HG02870 (cell line): Measurements from ENCODE around the gene SAE1.
A peak's percentile ranks its signal among the peaks of the same experiment; 100 is the strongest.

Experiments
- ATAC-seq: cut with Tn5 transposase; IDR thresholded peaks from one replicate; pipeline ENCODE4 v1.9.1; 2021; ENCODE audit warnings: mild to moderate bottlenecking, moderate library complexity; ENCODE audit not compliant: unreplicated experiment

The SAE1 gene

DNA sequence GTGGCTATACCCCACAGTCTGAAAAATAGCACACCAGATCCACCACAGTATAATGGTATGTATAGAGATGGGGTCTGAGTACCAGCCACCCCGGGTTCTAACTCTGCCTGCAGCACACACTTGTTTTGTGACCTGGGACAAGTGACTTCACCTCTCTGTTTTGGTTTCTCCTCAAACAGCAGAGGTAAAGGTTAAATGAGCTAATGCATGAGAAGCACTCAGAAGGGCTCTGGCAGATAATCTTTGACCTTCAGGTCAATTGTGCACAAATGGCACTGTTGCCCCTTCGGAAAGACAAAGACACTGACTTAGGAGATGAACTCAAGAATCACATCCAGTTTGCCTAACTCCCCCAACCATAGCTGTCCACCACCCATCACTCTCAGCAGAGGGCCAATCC is 24.8 kb upstream of the SAE1 start:
- ATAC-seq: no peak

DNA sequence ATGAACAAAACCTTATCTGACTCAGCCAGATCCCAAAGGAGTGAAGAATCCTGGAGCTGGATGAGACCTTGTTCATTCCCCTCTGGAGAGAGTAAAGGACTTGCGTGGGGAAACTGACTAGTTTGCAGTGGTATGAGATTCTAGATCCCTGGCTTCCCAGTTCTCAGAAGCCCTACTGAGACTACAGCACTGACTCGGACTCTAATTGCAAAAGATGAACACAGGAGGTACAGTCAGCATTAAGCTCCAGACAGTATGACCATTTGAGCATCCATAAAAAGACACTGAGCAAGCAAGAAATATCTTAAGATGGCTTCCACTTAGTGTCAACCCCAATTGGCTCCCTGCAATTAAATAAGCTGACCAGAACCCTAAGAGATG is 23.8 kb upstream of the SAE1 start:
- no peak for ATAC-seq

DNA sequence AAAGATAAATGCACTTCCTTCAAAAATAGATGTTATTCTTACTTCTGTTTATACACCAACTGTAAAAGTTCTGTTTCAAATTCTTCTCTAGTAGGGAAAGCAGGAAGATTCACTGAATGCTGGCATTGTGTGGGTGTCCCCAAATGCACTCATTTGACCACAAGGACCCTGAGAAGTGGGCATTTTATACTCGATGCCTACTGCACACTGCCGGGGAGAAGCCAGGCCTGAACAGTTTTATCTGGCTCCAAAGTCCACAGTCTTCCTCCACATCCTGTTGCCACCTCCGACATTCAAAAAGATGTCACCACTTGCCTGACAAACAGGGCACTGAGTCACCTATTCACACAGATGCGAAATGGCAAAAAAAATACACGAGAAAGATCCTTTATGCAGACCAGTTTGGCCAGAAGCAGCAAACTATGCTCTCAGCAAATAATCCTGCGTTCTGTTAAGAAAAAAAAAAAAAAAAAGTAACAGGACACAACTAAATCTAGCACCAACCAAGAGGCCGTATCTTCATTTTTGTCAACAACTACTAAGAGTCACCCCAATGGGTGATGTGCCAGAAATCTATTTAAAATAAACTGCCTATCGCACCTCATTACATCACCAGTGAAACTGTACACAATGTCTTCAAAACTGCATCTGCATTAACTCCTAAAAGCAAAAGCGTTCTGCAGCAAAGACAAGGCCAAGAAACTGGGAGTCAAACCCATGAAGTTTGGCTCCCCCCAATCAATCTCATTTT is 23.3 kb upstream of the SAE1 start:
- no peak for ATAC-seq

DNA sequence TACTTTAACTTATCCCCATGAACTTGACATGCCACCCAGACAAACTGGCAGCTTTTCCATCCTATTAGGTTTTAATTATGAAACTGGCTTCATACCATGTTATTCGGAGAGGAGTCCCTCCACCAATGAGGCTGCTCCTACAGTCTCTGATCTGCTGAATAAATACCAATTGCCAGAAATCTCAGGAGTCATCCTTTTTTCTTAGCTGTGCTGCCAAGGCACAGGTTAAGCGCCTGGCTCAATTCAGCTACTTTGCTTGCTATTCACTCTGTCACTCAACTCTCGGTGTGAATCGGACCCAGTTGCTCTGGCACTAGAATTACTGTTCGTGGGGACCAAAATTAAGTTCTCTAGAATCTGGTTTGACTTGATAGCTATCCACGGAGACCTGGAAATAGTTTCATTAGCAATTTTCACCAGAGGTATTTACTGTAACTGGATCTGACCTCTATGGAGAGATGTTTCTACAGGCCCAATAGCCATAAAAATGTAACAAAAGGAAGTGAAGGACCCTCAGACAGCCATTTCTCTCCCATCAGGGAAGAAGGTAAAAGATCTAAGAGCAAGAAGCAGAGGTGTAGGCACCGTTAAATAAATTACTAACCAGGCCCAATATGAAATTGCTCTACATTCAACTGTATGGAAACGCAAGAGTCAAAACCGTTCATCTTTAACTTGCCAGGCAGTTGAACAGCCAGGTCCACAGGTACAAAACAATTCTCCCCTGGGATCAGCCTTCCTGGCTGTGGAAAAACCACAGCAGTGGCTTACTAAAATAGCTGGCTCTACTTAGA is 22.5 kb upstream of the SAE1 start:
- no peak for ATAC-seq

GRCh38 chr19:47109177-47109540 is 21.5 kb upstream of the SAE1 start:
- ATAC-seq: no peak

DNA sequence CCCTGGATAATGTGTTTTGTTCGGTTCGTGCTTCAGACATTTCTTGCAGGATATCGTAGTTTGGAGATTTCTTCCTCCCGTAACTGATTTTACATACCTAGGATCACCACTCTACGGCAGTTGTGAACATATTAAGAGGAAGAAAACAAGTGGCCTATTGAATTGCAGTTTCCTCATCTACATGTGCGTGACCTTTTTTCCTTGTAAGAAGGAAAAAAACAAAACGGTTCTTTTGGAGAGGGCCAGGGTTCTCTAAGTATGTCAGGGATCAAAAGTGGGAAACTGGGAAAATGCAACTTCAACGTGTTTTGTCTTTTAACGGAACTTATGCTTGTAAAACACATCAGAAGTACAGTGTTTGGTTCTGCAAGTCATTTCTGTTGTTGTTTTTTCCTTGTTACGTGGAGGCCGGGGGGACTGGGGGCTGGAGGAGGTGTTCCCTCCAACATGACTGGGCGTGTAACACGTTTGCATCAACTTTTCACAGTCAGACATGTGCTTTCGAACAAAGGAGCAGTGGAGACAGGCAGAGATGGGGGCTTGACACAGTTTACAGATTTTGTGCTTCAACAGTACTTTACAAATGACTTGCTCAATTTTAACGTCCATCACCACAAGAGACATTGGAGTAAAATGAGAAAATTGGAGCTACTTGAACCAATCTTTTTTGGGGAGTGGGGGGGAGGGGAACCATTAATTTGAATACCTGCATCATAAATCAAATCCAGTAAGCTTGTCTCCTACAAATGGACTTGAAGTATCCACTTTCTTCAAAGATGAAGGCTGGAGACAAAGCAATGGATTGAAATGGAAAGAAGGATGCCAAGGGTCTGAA is 20.9 kb upstream of the SAE1 start:
- ATAC-seq: no peak

- ATAC-seq: no peak
Measured at GRCh38 chr19:47110521-47111005, 20.1 kb upstream of the SAE1 start.

DNA sequence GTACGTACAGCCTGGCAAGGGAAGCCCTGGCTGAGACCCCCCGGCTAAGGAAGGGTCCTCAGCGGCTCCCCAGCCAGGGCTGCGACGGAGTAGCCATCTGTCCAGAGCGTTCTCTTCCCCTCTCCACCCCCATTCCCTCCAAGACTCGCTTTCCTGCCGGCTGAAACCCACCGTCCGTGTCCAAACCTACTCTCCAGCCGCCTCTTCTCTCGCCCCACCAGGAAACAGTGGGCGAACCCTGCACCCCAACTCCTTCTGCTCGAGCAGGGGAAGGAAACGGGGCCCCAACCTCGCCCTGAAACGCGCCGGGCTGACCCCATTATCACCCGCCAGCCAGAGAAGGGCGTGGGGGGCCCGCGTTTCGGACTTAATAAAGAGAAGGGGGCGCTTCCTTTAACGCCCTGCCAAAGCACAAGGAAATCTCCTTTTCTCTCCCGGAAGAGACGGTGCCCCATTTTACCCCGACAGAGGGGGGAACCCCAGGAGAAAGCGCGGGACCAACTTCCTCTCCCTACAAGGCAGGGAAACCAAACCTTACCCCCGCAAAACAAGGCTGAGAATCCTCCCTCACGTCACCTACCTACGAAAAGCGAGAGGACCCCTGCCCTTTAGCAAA is 19.5 kb upstream of the SAE1 start:
- ATAC-seq: no peak

DNA sequence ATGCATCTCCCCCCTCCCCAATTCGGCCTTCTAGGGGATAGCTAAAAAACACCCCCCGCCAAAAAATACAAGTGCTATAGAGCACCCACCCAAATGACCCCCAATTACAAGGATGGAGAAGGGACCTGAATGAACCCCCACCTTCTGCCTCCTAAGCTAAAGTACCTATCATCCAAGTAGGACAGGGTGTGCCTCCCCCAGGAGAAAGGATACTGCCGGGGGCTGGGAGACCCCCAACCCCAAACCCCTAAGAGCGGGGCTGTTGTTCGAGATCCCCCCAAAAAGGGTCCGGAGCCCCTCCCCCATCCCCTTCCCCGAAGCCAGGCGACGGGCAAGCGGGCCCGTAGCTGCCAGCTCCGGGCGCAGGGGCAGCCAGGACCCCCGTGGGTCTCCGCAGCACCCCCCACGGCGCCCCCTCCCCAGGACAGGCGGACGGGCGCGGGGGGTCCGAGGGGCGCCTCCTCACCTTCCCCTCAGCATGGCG is 18.9 kb upstream of the SAE1 start:
- ATAC-seq: no peak

DNA sequence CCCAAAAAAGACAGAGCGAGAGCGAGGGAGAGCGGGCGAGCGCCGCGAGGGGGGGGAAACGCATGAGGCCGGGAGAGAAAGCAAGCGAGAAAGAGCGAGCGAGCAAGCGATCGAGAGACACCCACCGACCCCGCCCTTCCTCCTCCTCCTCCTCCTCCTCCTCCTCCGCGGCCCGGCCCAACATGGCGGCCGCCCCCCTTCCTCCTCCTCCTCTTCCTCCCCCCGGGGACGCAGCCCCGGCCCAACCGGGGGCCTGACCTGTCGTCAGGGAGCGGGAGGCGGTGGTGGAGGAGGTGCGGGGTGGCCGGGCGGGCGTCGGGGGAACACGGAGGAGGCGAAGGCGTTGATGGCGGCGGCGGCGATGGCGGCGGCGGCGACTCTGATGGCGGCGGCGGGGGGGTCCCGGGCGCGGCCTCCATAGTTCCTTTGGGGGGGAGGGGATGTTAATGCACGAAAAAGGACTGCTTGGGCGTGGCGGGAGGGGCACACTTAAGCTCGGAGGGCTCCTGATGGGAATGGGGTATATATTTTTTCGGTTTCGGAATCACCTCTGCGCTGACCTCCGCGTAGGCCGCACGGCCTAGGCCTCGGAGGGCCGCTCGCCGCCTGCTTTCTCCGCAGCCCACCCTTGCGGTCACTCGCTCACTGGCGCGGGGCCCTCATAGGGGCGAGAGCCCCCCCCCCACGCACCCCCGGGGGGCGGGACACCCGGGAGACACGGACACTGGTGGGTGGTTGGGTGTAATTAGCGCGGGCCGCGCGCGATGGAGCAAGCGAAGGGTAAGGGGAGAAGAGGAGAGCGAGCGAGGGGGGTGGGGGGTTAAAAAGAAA is 18.3 kb upstream of the SAE1 start:
- ATAC-seq: no peak

DNA sequence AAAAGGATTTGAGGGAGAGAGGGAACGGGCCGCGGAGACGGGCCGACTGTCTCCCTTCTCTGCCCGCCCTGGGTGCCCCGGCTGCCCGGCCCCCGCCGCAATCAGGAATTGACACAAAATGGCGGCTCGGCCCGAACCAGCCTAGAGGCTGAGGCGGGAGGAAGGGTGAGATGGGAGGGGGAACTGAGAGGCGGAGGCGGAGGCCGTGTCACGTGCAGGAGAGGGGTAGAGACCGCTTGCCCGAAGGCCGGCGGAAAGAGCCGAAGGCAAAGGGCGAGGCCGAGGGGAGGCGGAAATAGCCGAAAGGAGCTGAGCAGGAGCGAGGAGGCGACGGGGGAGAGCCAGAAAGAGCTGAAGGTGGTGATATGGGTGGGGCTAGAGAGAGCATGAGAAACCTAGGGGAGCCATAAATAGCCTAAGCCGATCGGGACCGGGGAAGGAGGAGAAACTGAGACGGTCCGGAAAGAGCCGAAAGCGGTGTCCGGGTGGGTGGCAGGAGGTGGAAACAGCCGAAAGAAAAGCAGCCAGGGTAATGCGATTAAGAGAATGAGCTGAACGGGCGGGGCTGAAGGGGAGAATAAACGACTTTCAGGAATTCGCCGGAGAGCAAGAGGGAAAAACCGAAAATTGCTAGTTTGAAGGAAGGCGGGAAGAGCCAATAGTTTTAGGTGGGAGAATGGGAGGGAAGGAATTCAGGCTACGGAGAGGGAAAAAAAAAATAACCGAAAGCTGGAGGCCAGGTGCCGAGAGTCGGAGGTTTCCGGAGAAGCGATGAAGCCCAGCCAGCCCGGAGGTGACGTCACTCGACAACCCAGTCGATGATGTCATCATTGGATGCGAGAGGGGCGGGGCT is 17.4 kb upstream of the SAE1 start, which contains the start of gene ZC3H4:
TSS of gene ZC3H4 (minus strand) at position 780 of the 853 bp plus-strand sequence. CDS start 1,192 bp downstream, outside the sequence.
- ATAC-seq: peak; percentile 80

DNA sequence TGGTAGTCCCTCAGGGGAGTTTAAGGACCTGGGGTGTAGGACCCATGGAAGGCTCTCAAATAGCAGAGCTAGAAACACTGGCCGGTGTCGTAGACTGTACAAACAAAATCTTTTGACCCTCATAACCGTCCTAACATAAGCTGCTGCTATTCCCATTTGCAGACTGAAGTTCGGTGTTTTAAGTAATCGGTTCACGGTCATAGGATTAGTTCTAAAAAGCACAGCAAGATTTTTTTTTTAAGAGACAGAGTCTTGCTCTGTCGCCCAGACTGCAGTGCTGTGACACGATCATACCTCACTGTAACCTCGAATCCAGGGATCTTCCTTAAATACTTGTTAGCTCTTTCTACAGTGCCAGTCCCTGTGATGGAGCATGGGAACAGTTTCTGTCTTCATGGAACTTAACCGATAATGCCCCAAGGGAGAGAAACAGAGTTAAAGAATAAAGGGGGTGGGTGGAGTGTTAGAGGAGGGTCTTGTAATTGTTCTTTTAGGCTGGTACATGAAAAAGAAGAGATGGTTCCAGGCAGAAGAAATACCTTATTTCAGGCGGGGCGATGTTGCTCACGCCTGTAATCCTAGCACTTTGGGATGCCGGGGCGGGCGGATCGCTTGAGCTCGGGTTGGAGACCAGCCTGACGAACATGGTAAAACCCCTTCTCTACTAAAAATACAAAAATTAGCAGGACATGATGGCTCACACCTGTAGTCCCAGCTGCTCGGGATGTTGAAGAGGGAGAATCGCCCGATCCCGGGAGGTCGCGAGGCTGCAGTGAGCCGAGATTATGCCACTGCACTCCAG is 16.6 kb upstream of the SAE1 start:
- ATAC-seq: no peak

GRCh38 chr19:47120470-47121067 is 10.1 kb upstream of the SAE1 start:
- ATAC-seq: no peak

- ATAC-seq: no peak
Measured at GRCh38 chr19:47122359-47123335, 8.0 kb upstream of the SAE1 start.

- no peak for ATAC-seq
Measured at GRCh38 chr19:47123406-47123805, 7.2 kb upstream of the SAE1 start.

- ATAC-seq: no peak
Measured at GRCh38 chr19:47124937-47125668, 5.5 kb upstream of the SAE1 start.
